Endothelial cell of umbilical vein (primary cell): ENCODE results near the gene SPSB3. TPM values are rescaled to one million over a fixed set of nuclear protein-coding genes. Genes with fewer than 3 reads are reported as not detected.

Source experiments
- BruUV-seq: library from RNA; stranded (reverse); fragments of 400-500 nt; replicated peaks from 2 replicates; lab custom pipeline; 2021; lab: Mats Ljungman, UMichigan
- CTCF ChIA-PET: fragments of 300-600, 350-600 bp; sonication (Branson Sonifier 250); formaldehyde crosslinking; loops from one replicate; lab custom pipeline; 2021; ENCODE audit warnings: antibody characterized with exemption, inconsistent platforms; lab: Charles Lee
- POLR2A ChIA-PET: fragments of 300-600, 350-600 bp; sonication (Branson Sonifier 250); formaldehyde crosslinking; loops from one replicate; lab custom pipeline; 2021; ENCODE audit warnings: antibody characterized with exemption, inconsistent platforms; lab: Charles Lee
- DNase-seq: peaks from one replicate; pipeline ENCODE4 v3.0.0-alpha.2; 2011; ENCODE audit warnings: low read depth, low spot score
- FAIRE-seq: peaks from 2 replicates; lab custom pipeline; 2011; peaks lifted over from hg19 to GRCh38; lab: Jason Lieb, UNC
- H2AFZ ChIP-seq: 2 replicates; pipeline ENCODE4 v1.6.0; 2012; ENCODE audit warnings: low read depth, low read length, control low read depth, inconsistent platforms
- H3K27ac ChIP-seq: 2 replicates; pipeline ENCODE4 v1.5.1; 2011; ENCODE audit warnings: low read depth, mild to moderate bottlenecking, control low read depth, low read length, moderate library complexity; ENCODE audit not compliant: insufficient read depth
- H3K27me3 ChIP-seq, 2 experiments: 2 replicates each; pipeline versions ENCODE4 v1.6.0 to v1.6.1; 2011; ENCODE audit warnings: low read length in 2 of 2, mixed read lengths in 1 of 2; ENCODE audit not compliant: control insufficient read depth in 2 of 2, insufficient read depth in 2 of 2
- H3K36me3 ChIP-seq, 2 experiments: 2 replicates in 1 of 2; 3 replicates in 1 of 2; pipeline ENCODE4 v1.5.1; 2011; ENCODE audit warnings: low read length in 2 of 2, mild to moderate bottlenecking in 1 of 2, moderate library complexity in 1 of 2; ENCODE audit not compliant: control insufficient read depth in 2 of 2, insufficient read depth in 2 of 2; ENCODE audit errors: extremely low read depth in 1 of 2
- H3K4me1 ChIP-seq: 3 replicates; pipeline ENCODE4 v1.5.1; 2011; ENCODE audit warnings: mild to moderate bottlenecking, low read length; ENCODE audit not compliant: control insufficient read depth, insufficient read depth; ENCODE audit errors: extremely low read depth
- H3K4me2 ChIP-seq: 2 replicates; pipeline ENCODE4 v1.6.1; 2011; ENCODE audit warnings: low read length, control low read depth, mixed read lengths; ENCODE audit not compliant: insufficient read depth
- H3K4me3 ChIP-seq, 3 experiments: fragments of 200-600 bp in 1 of 3; sonication (generic), shearing (Covaris generic) in 1 of 3; replicated peaks in 1 of 3; 2 replicates each; pipeline ENCODE4 v1.5.1; 2011 to 2016; ENCODE audit warnings: control low read depth in 3 of 3, low read length in 3 of 3, mild to moderate bottlenecking in 2 of 3, inconsistent platforms in 1 of 3, low read depth in 1 of 3, moderate library complexity in 1 of 3; ENCODE audit not compliant: insufficient read depth in 1 of 3
- H3K79me2 ChIP-seq: 2 replicates; pipeline ENCODE4 v1.6.0; 2012; ENCODE audit warnings: low read length, inconsistent platforms; ENCODE audit not compliant: control insufficient read depth, insufficient read depth
- H3K9ac ChIP-seq: replicated peaks from 2 replicates; pipeline ENCODE3; 2011; ENCODE audit warnings: low read length, control low read depth; ENCODE audit not compliant: insufficient read depth; ENCODE audit errors: extremely low read depth
- H3K9me1 ChIP-seq: replicated peaks from 3 replicates; pipeline ENCODE4 v1.6.0; 2011; ENCODE audit warnings: mild to moderate bottlenecking, low read length; ENCODE audit not compliant: control insufficient read depth, insufficient read depth; ENCODE audit errors: extremely low read depth
- H3K9me3 ChIP-seq: replicated peaks from 2 replicates; pipeline ENCODE4 v1.5.1; 2012; ENCODE audit warnings: low read length, inconsistent platforms; ENCODE audit not compliant: control insufficient read depth, insufficient read depth
- H4K20me1 ChIP-seq: replicated peaks from 2 replicates; pipeline ENCODE3; 2011; ENCODE audit warnings: mild to moderate bottlenecking, low read length; ENCODE audit not compliant: control insufficient read depth, insufficient read depth; ENCODE audit errors: extremely low read depth
- GATA2 ChIP-seq: IDR thresholded peaks from 2 replicates; pipeline ENCODE4 v1.7.0; 2011; ENCODE audit warnings: low read depth, mild to moderate bottlenecking, moderate library complexity, mixed read lengths, low read length; ENCODE audit not compliant: insufficient read length, insufficient read depth
- JUN ChIP-seq: IDR thresholded peaks from 2 replicates; pipeline ENCODE4 v1.6.1; 2011; ENCODE audit warnings: borderline replicate concordance, low read depth; ENCODE audit not compliant: insufficient read length, insufficient read depth
- MAX ChIP-seq: IDR thresholded peaks from 2 replicates; pipeline ENCODE4 v1.6.1; 2011; ENCODE audit not compliant: insufficient read depth, insufficient read length
- MYC ChIP-seq: IDR thresholded peaks from one replicate; pipeline ENCODE4 v1.6.1; 2011; ENCODE audit warnings: mild to moderate bottlenecking, low read depth, low read length
- POLR2A ChIP-seq: IDR thresholded peaks from 2 replicates; pipeline ENCODE4 v1.6.1; 2012; ENCODE audit warnings: low read depth, mild to moderate bottlenecking, control low read depth, low read length
- POLR2AphosphoS5 ChIP-seq: IDR thresholded peaks from 2 replicates; pipeline ENCODE4 v1.6.1; 2012; ENCODE audit warnings: low read depth, mild to moderate bottlenecking, control low read depth, low read length, moderate library complexity; ENCODE audit not compliant: insufficient read depth
- dilution Hi-C: fragments of 300-500 bp; cut with MboI; formaldehyde crosslinking; loops from one replicate; pipeline ENCODE4 v1.15.0; 2019; ENCODE audit warnings: low sequenced_read_pairs; ENCODE audit not compliant: extremely low pct_ligation_motif_present
- intact Hi-C: fragments of 100-400 bp; cut with micrococcal nuclease; formaldehyde crosslinking; loops from one replicate; pipeline ENCODE4 v1.10.0; 2022
- polyA plus RNA-seq, 4 experiments: library from polyadenylated mRNA; depleted of rRNA in 3 of 4; stranded (reverse) in 3 of 4; unstranded in 1 of 4; fragments of >200 nt; gene quantifications; 2 replicates each; pipeline versions ENCODE4 v1.2.1 to v1.2.3, GENCODE V29; 2011 to 2012; ENCODE audit warnings: missing spikeins in 1 of 4
- total RNA-seq: library from RNA; stranded (reverse); gene quantifications from 2 replicates; pipeline ENCODE4 v1.2.3, GENCODE V29; 2021
- TF ChIP-seq, protein P1 (sequence below), 2 donors: IDR thresholded peaks; 1 replicate in 1 of 2; 2 replicates in 1 of 2; pipeline ENCODE4 v1.5.1; 2011; ENCODE audit warnings: low read length in 2 of 2, mild to moderate bottlenecking in 2 of 2, moderate library complexity in 2 of 2, control low read depth in 1 of 2, inconsistent platforms in 1 of 2, low read depth in 1 of 2; ENCODE audit not compliant: insufficient read depth in 1 of 2; ENCODE audit errors: extremely low read depth in 1 of 2

The SPSB3 gene
- total and polyA plus RNA-seq, 2 donors (not counting 3 experiments of a cell fraction or from before 2014, with no cell fraction given) = 39.0 to 86.2 TPM

- Histone ChIP-seq H2AFZ (peak within 1 kb of the TSS; percentile 46), H3K4me3 (peak within 1 kb of the TSS; percentile 26 to 83 (median 54)), H3K9me3 (no peaks in the 10 kb centered on the region), H3K27ac (peak within 1 kb of the TSS; percentile 41), H3K4me1 (peaks cover 19% of the 10 kb centered on the region), H3K9ac (peak within 1 kb of the TSS; percentile 80), H4K20me1 (no peaks in the 10 kb centered on the region), H3K36me3 (peaks cover 0 to 34% of the 10 kb centered on the region in 2 experiments), H3K27me3 (no peaks in the 10 kb centered on the region), H3K4me2 (peak within 1 kb of the TSS; percentile 72), H3K79me2 (peaks cover 17% of the 10 kb centered on the region), H3K9me1 (no peaks in the 10 kb centered on the region)
- dilution Hi-C loops = no loop called here
- BruUV-seq = no TSS peak
- intact Hi-C loops = loop anchor here (1.0 kb wide), 1 partner anchor 9 kb away; the partner anchor contains the start of genes NUBP2 and SPSB3
- POLR2A ChIA-PET = interaction anchor here (0.7 to 1.4 kb wide), 2 partner anchors 9 kb away, joined by 3 to 6 read pairs; partner anchors contain the start of genes NUBP2 and SPSB3
- DNase-seq (peak; percentile 71), FAIRE-seq (peak; percentile 47)
- CTCF ChIA-PET = interaction anchor here (0.7 to 2.0 kb wide), 6 partner anchors 8 to 67 kb away, joined by 3 to 16 read pairs (median 6); partner anchors contain the start of genes MAPK8IP3, NUBP2 and SPSB3
- TF ChIP-seq POLR2A (peak; percentile 86), MYC (peak; percentile 28), MAX (peak; percentile 51), GATA2 (no peak), POLR2AphosphoS5 (peak; percentile 91), JUN (no peak)
- TF ChIP-seq, protein P1, sequence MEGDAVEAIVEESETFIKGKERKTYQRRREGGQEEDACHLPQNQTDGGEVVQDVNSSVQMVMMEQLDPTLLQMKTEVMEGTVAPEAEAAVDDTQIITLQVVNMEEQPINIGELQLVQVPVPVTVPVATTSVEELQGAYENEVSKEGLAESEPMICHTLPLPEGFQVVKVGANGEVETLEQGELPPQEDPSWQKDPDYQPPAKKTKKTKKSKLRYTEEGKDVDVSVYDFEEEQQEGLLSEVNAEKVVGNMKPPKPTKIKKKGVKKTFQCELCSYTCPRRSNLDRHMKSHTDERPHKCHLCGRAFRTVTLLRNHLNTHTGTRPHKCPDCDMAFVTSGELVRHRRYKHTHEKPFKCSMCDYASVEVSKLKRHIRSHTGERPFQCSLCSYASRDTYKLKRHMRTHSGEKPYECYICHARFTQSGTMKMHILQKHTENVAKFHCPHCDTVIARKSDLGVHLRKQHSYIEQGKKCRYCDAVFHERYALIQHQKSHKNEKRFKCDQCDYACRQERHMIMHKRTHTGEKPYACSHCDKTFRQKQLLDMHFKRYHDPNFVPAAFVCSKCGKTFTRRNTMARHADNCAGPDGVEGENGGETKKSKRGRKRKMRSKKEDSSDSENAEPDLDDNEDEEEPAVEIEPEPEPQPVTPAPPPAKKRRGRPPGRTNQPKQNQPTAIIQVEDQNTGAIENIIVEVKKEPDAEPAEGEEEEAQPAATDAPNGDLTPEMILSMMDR (IDR thresholded peaks at IDR 0.05; ENCODE audit: extremely low read depth in 1 of 2, insufficient read depth in 1 of 2, low read depth in 1 of 2, low read length in 2 of 2) = peak; percentile 83 to 86
Measured at GRCh38 chr16:1772908-1773702, 9.3 kb downstream of the SPSB3 start, which contains the start of gene MRPS34. Gene MRPS34, minus strand, starts transcription at chr16:1773134. Its CDS starts 15 bp downstream, at chr16:1773119.
